Measurements from ENCODE around the gene USP15. TPM values are rescaled to one million over a fixed set of nuclear protein-coding genes. Genes with fewer than 3 reads are reported as not detected.

USP15 gene
- total RNA-seq, 1 experiment from 2014 or later = 42.9 TPM

GRCh38 chr12:62319058-62319457, 58.9 kb downstream of the USP15 start:
- no peaks in the 10 kb centered on the region for H3K27me3 Mint-ChIP-seq (ENCODE audit: insufficient read depth, unreplicated experiment)
- no TSS peak for BruUV-seq (replicated peaks)
- H3K4me1 Mint-ChIP-seq (ENCODE audit: low read depth, unreplicated experiment) = no peaks in the 10 kb centered on the region
- H3K9me3 Mint-ChIP-seq (ENCODE audit: unreplicated experiment) = peaks cover 10% of the 10 kb centered on the region
- no peak overlapping the region for H3K4me3 ChIP-seq (ENCODE audit: low read depth, low read length)
- ChIA-PET CTCF (no interaction called here), POLR2A (no interaction called here)
- no peak overlapping the region for H3K27ac Mint-ChIP-seq (ENCODE audit: unreplicated experiment)
- H3K4me1 ChIP-seq = no peaks in the 10 kb centered on the region
- TF ChIP-seq, protein P1, sequence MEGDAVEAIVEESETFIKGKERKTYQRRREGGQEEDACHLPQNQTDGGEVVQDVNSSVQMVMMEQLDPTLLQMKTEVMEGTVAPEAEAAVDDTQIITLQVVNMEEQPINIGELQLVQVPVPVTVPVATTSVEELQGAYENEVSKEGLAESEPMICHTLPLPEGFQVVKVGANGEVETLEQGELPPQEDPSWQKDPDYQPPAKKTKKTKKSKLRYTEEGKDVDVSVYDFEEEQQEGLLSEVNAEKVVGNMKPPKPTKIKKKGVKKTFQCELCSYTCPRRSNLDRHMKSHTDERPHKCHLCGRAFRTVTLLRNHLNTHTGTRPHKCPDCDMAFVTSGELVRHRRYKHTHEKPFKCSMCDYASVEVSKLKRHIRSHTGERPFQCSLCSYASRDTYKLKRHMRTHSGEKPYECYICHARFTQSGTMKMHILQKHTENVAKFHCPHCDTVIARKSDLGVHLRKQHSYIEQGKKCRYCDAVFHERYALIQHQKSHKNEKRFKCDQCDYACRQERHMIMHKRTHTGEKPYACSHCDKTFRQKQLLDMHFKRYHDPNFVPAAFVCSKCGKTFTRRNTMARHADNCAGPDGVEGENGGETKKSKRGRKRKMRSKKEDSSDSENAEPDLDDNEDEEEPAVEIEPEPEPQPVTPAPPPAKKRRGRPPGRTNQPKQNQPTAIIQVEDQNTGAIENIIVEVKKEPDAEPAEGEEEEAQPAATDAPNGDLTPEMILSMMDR (IDR thresholded peaks at IDR 0.05; ENCODE audit: insufficient read depth in 1 of 2, low read depth in 1 of 2, low read length in 1 of 2, severe bottlenecking in 1 of 2, unreplicated experiment in 1 of 2) = no peak
- H3K4me3 Mint-ChIP-seq (ENCODE audit: unreplicated experiment) = no peak overlapping the region
- H3K27me3 ChIP-seq (replicated peaks; ENCODE audit: control insufficient read depth, insufficient read depth, low read length) = no peaks in the 10 kb centered on the region
- no peaks in the 10 kb centered on the region for H3K36me3 ChIP-seq (ENCODE audit: control insufficient read depth, insufficient read depth, low read length)
- DNase-seq = no peak
- H3K36me3 Mint-ChIP-seq (ENCODE audit: insufficient read depth, unreplicated experiment) = peaks cover 7% of the 10 kb centered on the region
- intact Hi-C loops (cut with micrococcal nuclease; ENCODE audit: unreplicated experiment) = no loop called here
- H3K9me3 ChIP-seq = no peaks in the 10 kb centered on the region

DNA sequence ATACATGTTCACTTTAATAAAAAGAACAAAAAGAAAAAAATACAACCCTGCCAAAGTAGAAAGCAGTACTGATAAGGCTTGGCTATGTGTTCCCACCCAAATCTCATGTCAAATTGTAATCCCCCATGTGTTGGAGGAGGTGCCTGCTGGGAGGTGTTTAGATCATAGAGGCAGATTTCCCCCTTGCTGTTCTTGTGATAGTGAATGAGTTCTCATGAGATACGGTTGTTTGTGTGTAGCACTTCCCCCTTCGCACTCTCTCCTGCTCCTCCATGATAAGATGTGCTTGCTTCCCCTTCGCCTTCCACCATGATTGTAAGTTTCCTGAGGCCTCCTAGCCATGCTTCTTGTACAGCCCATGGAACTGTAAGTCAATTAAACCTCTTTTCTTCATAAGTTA, 59.9 kb downstream of the USP15 start:
- Mint-ChIP-seq H3K4me1 (ENCODE audit: low read depth, unreplicated experiment) (no peaks in the 10 kb centered on the region), H3K27ac (ENCODE audit: unreplicated experiment) (no peak overlapping the region), H3K9me3 (ENCODE audit: unreplicated experiment) (peaks cover 10% of the 10 kb centered on the region), H3K27me3 (ENCODE audit: insufficient read depth, unreplicated experiment) (no peaks in the 10 kb centered on the region), H3K36me3 (ENCODE audit: insufficient read depth, unreplicated experiment) (peaks cover 7% of the 10 kb centered on the region), H3K4me3 (ENCODE audit: unreplicated experiment) (no peak overlapping the region)
- no TSS peak for BruUV-seq (replicated peaks)
- H3K4me3 ChIP-seq (ENCODE audit: low read depth, low read length) = no peak overlapping the region
- no peaks in the 10 kb centered on the region for H3K4me1 ChIP-seq
- H3K27me3 ChIP-seq (replicated peaks; ENCODE audit: control insufficient read depth, insufficient read depth, low read length) = no peaks in the 10 kb centered on the region
- no peaks in the 10 kb centered on the region for H3K9me3 ChIP-seq
- ChIA-PET POLR2A (no interaction called here), CTCF (no interaction called here)
- TF ChIP-seq, protein P1 (IDR thresholded peaks at IDR 0.05; ENCODE audit: insufficient read depth in 1 of 2, low read depth in 1 of 2, low read length in 1 of 2, severe bottlenecking in 1 of 2, unreplicated experiment in 1 of 2) = no peak
- no peaks in the 10 kb centered on the region for H3K36me3 ChIP-seq (ENCODE audit: control insufficient read depth, insufficient read depth, low read length)
- DNase-seq = no peak
- intact Hi-C loops (cut with micrococcal nuclease; ENCODE audit: unreplicated experiment) = no loop called here

DNA sequence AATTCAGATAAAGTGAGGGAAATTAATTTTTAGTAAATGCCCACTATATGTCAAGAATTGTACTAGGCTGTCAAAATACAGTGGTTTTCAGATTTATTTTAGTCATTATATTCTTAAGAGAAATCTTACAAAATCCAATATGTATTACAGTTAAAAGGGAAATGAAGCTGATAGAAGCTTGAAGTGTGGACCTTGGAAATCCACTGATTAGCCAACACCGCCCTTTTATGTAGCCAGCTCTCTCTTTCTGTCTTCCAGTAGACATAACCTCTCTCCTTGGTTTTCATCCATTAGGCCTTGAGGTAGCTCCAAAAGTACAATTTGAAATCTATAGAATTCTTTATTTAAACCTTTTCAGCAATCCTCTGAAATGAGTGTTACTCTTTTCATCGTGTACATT, 63.2 kb downstream of the USP15 start:
- Histone ChIP-seq H3K9me3 (no peaks in the 10 kb centered on the region), H3K36me3 (ENCODE audit: control insufficient read depth, insufficient read depth, low read length) (no peaks in the 10 kb centered on the region), H3K27me3 (replicated peaks; ENCODE audit: control insufficient read depth, insufficient read depth, low read length) (no peaks in the 10 kb centered on the region), H3K4me3 (ENCODE audit: low read depth, low read length) (no peak overlapping the region), H3K4me1 (no peaks in the 10 kb centered on the region)
- POLR2A ChIA-PET = no interaction called here
- Mint-ChIP-seq H3K27me3 (ENCODE audit: insufficient read depth, unreplicated experiment) (no peaks in the 10 kb centered on the region), H3K36me3 (ENCODE audit: insufficient read depth, unreplicated experiment) (peaks cover 5% of the 10 kb centered on the region), H3K4me1 (ENCODE audit: low read depth, unreplicated experiment) (no peaks in the 10 kb centered on the region), H3K4me3 (ENCODE audit: unreplicated experiment) (no peak overlapping the region), H3K27ac (ENCODE audit: unreplicated experiment) (no peak overlapping the region), H3K9me3 (ENCODE audit: unreplicated experiment) (peaks cover 7% of the 10 kb centered on the region)
- TF ChIP-seq, protein P1 (IDR thresholded peaks at IDR 0.05; ENCODE audit: insufficient read depth in 1 of 2, low read depth in 1 of 2, low read length in 1 of 2, severe bottlenecking in 1 of 2, unreplicated experiment in 1 of 2) = no peak
- no peak for DNase-seq
- intact Hi-C loops (cut with micrococcal nuclease; ENCODE audit: unreplicated experiment) = no loop called here
- CTCF ChIA-PET = no interaction called here
- no TSS peak for BruUV-seq (replicated peaks)

All from Caco-2 (cell line).